ENCODE data around the gene NADSYN1.

GRCh38 chr11:71453918-71454304, 908 bp downstream of the NADSYN1 start:
- TF ChIP-seq POLR2A (IDR thresholded peaks at IDR 0.05) (no peak), CTCF (IDR thresholded peaks at IDR 0.05) (no peak), EP300 (IDR thresholded peaks at IDR 0.05) (no peak), POLR2AphosphoS5 (IDR thresholded peaks at IDR 0.05) (no peak)

All from gastroesophageal sphincter (tissue), 3 donors.